ENCODE results near the gene ACAD10. TPM values are rescaled to one million over a fixed set of nuclear protein-coding genes. Genes with fewer than 3 reads are reported as not detected.
A peak's percentile ranks its signal among the peaks of the same experiment; 100 is the strongest.

The ACAD10 gene
- total and polyA plus RNA-seq, 10 of the 15 experiments (the other 5 are each of a cell fraction or from before 2014, with no cell fraction given) = 2.9 to 21.9 (median 17.5) TPM

- TF ChIP-seq, protein P1, sequence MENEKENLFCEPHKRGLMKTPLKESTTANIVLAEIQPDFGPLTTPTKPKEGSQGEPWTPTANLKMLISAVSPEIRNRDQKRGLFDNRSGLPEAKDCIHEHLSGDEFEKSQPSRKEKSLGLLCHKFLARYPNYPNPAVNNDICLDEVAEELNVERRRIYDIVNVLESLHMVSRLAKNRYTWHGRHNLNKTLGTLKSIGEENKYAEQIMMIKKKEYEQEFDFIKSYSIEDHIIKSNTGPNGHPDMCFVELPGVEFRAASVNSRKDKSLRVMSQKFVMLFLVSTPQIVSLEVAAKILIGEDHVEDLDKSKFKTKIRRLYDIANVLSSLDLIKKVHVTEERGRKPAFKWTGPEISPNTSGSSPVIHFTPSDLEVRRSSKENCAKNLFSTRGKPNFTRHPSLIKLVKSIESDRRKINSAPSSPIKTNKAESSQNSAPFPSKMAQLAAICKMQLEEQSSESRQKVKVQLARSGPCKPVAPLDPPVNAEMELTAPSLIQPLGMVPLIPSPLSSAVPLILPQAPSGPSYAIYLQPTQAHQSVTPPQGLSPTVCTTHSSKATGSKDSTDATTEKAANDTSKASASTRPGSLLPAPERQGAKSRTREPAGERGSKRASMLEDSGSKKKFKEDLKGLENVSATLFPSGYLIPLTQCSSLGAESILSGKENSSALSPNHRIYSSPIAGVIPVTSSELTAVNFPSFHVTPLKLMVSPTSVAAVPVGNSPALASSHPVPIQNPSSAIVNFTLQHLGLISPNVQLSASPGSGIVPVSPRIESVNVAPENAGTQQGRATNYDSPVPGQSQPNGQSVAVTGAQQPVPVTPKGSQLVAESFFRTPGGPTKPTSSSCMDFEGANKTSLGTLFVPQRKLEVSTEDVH (IDR thresholded peaks at IDR 0.05; ENCODE audit: low read depth, partially characterized antibody) = peak; percentile 26
- TF ChIP-seq NFIC (IDR thresholded peaks at IDR 0.05; ENCODE audit: low read depth, low read length) (no peak), RB1 (IDR thresholded peaks at IDR 0.05; ENCODE audit: borderline replicate concordance) (0 out of 2 replicates have a peak, but pooled peaks have one; percentile 44), IKZF1 (conservative IDR thresholded peaks at IDR 0.05) (peak; percentile 91), NFXL1 (IDR thresholded peaks at IDR 0.05; ENCODE audit: borderline replicate concordance) (no peak), ZBTB40 (IDR thresholded peaks at IDR 0.05; ENCODE audit: borderline replicate concordance) (peak; percentile 80)
- TF ChIP-seq, protein P2, sequence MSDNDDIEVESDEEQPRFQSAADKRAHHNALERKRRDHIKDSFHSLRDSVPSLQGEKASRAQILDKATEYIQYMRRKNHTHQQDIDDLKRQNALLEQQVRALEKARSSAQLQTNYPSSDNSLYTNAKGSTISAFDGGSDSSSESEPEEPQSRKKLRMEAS (IDR thresholded peaks at IDR 0.05; ENCODE audit: low read depth, low read length) = no peak
- TF ChIP-seq, protein P3, sequence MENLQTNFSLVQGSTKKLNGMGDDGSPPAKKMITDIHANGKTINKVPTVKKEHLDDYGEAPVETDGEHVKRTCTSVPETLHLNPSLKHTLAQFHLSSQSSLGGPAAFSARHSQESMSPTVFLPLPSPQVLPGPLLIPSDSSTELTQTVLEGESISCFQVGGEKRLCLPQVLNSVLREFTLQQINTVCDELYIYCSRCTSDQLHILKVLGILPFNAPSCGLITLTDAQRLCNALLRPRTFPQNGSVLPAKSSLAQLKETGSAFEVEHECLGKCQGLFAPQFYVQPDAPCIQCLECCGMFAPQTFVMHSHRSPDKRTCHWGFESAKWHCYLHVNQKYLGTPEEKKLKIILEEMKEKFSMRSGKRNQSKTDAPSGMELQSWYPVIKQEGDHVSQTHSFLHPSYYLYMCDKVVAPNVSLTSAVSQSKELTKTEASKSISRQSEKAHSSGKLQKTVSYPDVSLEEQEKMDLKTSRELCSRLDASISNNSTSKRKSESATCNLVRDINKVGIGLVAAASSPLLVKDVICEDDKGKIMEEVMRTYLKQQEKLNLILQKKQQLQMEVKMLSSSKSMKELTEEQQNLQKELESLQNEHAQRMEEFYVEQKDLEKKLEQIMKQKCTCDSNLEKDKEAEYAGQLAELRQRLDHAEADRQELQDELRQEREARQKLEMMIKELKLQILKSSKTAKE (IDR thresholded peaks at IDR 0.05; ENCODE audit: low read depth, poor library complexity, severe bottlenecking) = no peak
- TF ChIP-seq, protein P4, sequence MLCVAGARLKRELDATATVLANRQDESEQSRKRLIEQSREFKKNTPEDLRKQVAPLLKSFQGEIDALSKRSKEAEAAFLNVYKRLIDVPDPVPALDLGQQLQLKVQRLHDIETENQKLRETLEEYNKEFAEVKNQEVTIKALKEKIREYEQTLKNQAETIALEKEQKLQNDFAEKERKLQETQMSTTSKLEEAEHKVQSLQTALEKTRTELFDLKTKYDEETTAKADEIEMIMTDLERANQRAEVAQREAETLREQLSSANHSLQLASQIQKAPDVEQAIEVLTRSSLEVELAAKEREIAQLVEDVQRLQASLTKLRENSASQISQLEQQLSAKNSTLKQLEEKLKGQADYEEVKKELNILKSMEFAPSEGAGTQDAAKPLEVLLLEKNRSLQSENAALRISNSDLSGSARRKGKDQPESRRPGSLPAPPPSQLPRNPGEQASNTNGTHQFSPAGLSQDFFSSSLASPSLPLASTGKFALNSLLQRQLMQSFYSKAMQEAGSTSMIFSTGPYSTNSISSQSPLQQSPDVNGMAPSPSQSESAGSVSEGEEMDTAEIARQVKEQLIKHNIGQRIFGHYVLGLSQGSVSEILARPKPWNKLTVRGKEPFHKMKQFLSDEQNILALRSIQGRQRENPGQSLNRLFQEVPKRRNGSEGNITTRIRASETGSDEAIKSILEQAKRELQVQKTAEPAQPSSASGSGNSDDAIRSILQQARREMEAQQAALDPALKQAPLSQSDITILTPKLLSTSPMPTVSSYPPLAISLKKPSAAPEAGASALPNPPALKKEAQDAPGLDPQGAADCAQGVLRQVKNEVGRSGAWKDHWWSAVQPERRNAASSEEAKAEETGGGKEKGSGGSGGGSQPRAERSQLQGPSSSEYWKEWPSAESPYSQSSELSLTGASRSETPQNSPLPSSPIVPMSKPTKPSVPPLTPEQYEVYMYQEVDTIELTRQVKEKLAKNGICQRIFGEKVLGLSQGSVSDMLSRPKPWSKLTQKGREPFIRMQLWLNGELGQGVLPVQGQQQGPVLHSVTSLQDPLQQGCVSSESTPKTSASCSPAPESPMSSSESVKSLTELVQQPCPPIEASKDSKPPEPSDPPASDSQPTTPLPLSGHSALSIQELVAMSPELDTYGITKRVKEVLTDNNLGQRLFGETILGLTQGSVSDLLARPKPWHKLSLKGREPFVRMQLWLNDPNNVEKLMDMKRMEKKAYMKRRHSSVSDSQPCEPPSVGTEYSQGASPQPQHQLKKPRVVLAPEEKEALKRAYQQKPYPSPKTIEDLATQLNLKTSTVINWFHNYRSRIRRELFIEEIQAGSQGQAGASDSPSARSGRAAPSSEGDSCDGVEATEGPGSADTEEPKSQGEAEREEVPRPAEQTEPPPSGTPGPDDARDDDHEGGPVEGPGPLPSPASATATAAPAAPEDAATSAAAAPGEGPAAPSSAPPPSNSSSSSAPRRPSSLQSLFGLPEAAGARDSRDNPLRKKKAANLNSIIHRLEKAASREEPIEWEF (IDR thresholded peaks at IDR 0.05; ENCODE audit: insufficient replicate concordance, low read depth, low read length) = no peak
- TF ChIP-seq, protein P5, sequence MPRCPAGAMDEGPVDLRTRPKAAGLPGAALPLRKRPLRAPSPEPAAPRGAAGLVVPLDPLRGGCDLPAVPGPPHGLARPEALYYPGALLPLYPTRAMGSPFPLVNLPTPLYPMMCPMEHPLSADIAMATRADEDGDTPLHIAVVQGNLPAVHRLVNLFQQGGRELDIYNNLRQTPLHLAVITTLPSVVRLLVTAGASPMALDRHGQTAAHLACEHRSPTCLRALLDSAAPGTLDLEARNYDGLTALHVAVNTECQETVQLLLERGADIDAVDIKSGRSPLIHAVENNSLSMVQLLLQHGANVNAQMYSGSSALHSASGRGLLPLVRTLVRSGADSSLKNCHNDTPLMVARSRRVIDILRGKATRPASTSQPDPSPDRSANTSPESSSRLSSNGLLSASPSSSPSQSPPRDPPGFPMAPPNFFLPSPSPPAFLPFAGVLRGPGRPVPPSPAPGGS (IDR thresholded peaks at IDR 0.05; ENCODE audit: borderline replicate concordance, insufficient read depth, low read depth, low read length, poor library complexity, severe bottlenecking) = no peak
Observed at GRCh38 chr12:111685811-111686573, at the start of gene ACAD10, which contains the start of gene BRAP (continued).
